Cerebellar nuclear complex (tissue), 1 donor: ENCODE data around the gene VAV1.

Experiments
- DNase-seq, 2 experiments: peaks; one replicate each; lab custom pipeline; 2025; lab: John Stamatoyannopoulos, UW

Gene VAV1

DNA sequence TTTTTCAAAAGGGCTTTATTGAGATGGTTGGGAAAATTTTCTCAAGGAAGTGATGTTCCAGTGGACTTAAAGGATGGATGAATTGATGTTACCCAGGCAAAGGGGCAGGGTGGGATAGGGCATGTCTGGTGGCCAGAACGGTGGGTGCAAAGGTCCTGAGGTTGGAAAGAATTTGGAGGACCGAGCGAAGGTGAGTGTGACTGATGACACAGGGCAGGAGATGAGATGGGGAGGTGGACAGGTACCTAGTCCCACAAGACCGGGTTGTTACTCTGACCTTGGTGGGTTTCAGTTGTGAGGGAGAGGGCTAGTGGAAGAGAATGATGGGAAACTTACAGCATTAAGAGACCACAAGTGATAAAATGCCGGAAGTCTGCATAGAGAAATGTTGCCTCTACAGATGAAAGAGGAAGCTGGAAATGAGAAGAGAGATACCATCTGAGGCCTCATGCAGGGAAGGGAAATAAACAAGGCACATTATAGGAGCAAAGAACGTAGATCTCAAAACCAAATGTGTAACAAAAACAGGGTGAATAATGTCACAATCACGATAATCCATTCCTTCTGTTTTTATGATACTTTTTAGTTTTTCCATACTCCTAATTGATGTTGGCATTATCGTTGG is 119.4 kb downstream of the VAV1 start:
- DNase-seq: no peak

DNA sequence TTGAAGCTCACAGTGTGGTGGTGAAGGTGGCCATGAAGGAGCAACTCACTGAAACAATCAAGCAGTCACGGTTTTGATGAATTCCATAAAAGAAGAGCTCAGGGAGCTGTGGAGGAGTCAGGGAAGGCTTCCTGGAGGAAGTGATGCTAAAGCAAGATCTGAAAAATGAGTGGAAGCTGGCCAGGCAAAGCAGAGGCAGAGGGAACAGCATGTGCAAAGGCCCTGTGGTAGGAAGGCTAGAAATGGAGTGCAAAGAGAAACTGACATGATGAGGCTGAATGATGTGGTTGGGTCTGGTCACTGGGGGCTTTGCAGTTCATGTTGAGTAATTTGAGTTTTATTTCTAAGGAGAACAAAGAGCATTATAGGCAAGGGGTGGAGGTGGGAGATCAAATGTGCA is 121.8 kb downstream of the VAV1 start:
- no peak for DNase-seq

DNA sequence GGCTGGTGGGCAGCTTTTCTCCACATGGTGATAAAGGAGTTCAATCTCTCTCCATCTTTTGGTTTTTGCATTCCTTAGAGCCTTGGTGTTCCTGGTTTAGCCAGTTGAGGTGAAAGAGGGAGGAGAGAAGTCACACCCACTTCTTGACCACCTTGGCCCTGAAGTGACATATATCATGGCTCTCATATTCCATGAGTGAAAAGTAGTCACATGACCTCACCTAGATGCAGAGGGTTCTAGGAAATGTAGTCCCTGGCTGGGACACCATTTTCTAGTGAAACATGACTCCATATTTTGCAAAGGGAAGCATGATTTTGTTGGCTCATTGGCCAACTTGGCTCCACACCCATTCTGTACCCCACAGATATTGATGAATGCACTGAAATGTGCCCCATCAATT is 130.9 kb downstream of the VAV1 start:
- no peak for DNase-seq

DNA sequence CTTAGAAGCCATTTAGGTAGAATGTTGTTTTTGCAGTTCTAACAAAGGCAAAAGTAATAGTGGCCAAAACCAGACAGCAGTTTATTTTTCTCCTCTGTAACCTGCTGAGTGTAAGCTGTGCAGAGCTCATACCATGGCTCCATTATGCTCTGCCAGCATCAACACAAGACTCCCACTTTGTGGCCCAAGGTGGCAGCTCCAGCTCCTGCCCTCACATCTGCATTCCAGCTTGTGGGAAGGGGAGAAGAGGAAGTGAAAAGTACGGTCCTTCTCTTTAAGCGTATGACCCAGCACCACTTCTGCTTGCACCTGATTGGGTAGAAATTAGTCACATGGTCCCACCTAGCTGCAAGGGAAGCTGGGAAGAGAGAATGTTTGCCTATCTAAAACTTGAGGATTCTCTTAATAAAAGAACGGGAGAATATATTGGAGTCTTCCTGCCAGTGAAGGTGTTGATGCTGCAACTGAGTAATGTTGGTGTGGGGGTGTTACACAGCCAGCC is 134.1 kb downstream of the VAV1 start:
- no peak for DNase-seq
